GM23248 (cell line): Measurements from ENCODE around the gene NUBP2. TPM values are rescaled to one million over a fixed set of nuclear protein-coding genes. Genes with fewer than 3 reads are reported as not detected.

Source experiments
- DNase-seq: peaks from one replicate; pipeline ENCODE4 v3.0.0-alpha.2; 2015
- H2AFZ ChIP-seq: fragments of 200-600 bp; sonication (generic); 2 replicates; pipeline ENCODE4 v1.6.1; 2016; ENCODE audit warnings: antibody characterized with exemption
- H3F3A ChIP-seq: fragments of 200-600 bp; sonication (generic); 2 replicates; pipeline ENCODE4 v1.6.1; 2016; ENCODE audit warnings: mild to moderate bottlenecking, antibody characterized with exemption, mixed run types; ENCODE audit not compliant: insufficient read depth
- H3K27ac ChIP-seq: fragments of 200-600 bp; sonication (generic); 2 replicates; pipeline ENCODE4 v1.5.1; 2016; ENCODE audit warnings: mild to moderate bottlenecking
- H3K27me3 ChIP-seq: fragments of 200-600 bp; sonication (generic); replicated peaks from 2 replicates; pipeline ENCODE4 v1.6.1; 2016; ENCODE audit warnings: mild to moderate bottlenecking; ENCODE audit not compliant: insufficient read depth
- H3K36me3 ChIP-seq: fragments of 200-600 bp; sonication (generic); 2 replicates; pipeline ENCODE4 v1.6.1; 2016; ENCODE audit warnings: low read depth, mild to moderate bottlenecking
- H3K4me1 ChIP-seq: fragments of 200-600 bp; sonication (generic); 2 replicates; pipeline ENCODE4 v1.6.1; 2016; ENCODE audit warnings: mild to moderate bottlenecking; ENCODE audit not compliant: insufficient read depth
- H3K4me2 ChIP-seq: fragments of 200-600 bp; sonication (generic); one replicate; pipeline ENCODE4 v1.6.1; 2016; ENCODE audit warnings: mild to moderate bottlenecking; ENCODE audit not compliant: unreplicated experiment
- H3K4me3 ChIP-seq: fragments of 200-600 bp; sonication (generic); 2 replicates; pipeline ENCODE4 v1.5.1; 2016; ENCODE audit warnings: mild to moderate bottlenecking
- H3K79me2 ChIP-seq: fragments of 200-600 bp; sonication (generic); 2 replicates; pipeline ENCODE4 v1.6.1; 2016; ENCODE audit warnings: mild to moderate bottlenecking; ENCODE audit not compliant: insufficient read depth
- H3K9ac ChIP-seq: fragments of 200-600 bp; sonication (generic); 2 replicates; pipeline ENCODE4 v1.6.1; 2016; ENCODE audit warnings: mild to moderate bottlenecking
- H3K9me2 ChIP-seq: fragments of 200-600 bp; sonication (generic); 2 replicates; pipeline ENCODE4 v1.6.1; 2016; ENCODE audit warnings: mixed run types, mild to moderate bottlenecking, moderate library complexity; ENCODE audit not compliant: insufficient read depth
- H3K9me3 ChIP-seq: fragments of 200-600 bp; sonication (generic); one replicate; pipeline ENCODE4 v1.6.1; 2017; ENCODE audit warnings: low read depth
- H4K20me1 ChIP-seq: fragments of 200-600 bp; sonication (generic); 2 replicates; pipeline ENCODE4 v1.6.0; 2016; ENCODE audit not compliant: insufficient read depth
- EZH2 ChIP-seq: fragments of 200-600 bp; sonication (generic); IDR thresholded peaks from 2 replicates; pipeline ENCODE4 v1.6.1; 2018; ENCODE audit warnings: antibody characterized with exemption, mild to moderate bottlenecking; ENCODE audit not compliant: insufficient read depth, poor library complexity, severe bottlenecking
- EZH2phosphoT487 ChIP-seq: fragments of 200-600 bp; sonication (generic); IDR thresholded peaks from 2 replicates; pipeline ENCODE4 v1.6.1; 2018; ENCODE audit warnings: antibody characterized with exemption, moderate library complexity, mild to moderate bottlenecking, low read depth; ENCODE audit not compliant: insufficient read depth
- WGBS, 2 experiments: methylation state at CpG; one replicate each; pipeline ENCODE4 v1.1.6; 2015 to 2017; ENCODE audit warnings: low lambda C conversion rate in 2 of 2, low coverage in 1 of 2; ENCODE audit errors: missing lambda C conversion rate in 2 of 2; 5-methylcytosine and 5-hydroxymethylcytosine counted together
- in situ Hi-C: fragments of 300-500 bp; cut with MboI; formaldehyde crosslinking; loops from 2 replicates; pipeline ENCODE4 v1.15.0; 2020
- polyA plus RNA-seq: library from polyadenylated mRNA; unstranded; fragments of >200 nt; fragmentation: Nextera tagmentation; extraction: Ambion mirVana; gene quantifications from 2 replicates; pipeline ENCODE4 v1.2.1, GENCODE V29; 2016
- total RNA-seq: library from RNA; depleted of rRNA; stranded (reverse); fragments of >200 nt; shearing (Covaris generic); gene quantifications from 2 replicates; pipeline ENCODE4 v1.2.3, GENCODE V29; 2014; rRNA removed

Gene NUBP2
- 88.9 and 189 TPM in 2 replicates for total RNA-seq
- polyA plus RNA-seq: 64.3 and 66.4 TPM in 2 replicates

- Histone ChIP-seq H3F3A (0 out of 2 replicates have a peak, but pooled peaks cover 8% of the 10 kb centered on the region), H3K4me1 (no peaks in the 10 kb centered on the region), H3K9ac (peak within 1 kb of the TSS; percentile 85), H3K36me3 (no peaks in the 10 kb centered on the region), H3K79me2 (peaks cover 58% of the 10 kb centered on the region), H3K9me3 (no peaks in the 10 kb centered on the region), H3K27ac (peak within 1 kb of the TSS; percentile 60), H3K27me3 (no peaks in the 10 kb centered on the region), H4K20me1 (no peaks in the 10 kb centered on the region), H2AFZ (peak within 1 kb of the TSS; percentile 69), H3K4me3 (peak within 1 kb of the TSS; percentile 98), H3K9me2 (no peaks in the 10 kb centered on the region), H3K4me2 (peak within 1 kb of the TSS; percentile 89)
- no peak for TF ChIP-seq EZH2
- TF ChIP-seq EZH2phosphoT487: no peak
- in situ Hi-C loops: no loop called here
- DNase-seq: peak; percentile 100
- WGBS, 2 experiments: 0 to 1% methylated on average over 57 to 88 of the region's 102 CpGs
These were observed at the start of gene NUBP2, which contains the start of gene SPSB3 for GRCh38 chr16:1782408-1783264. Gene NUBP2, plus strand, starts transcription at chr16:1782960. Its CDS starts 61 bp downstream, at chr16:1783021. Gene SPSB3, minus strand, starts transcription at chr16:1782571. Its CDS starts 1,088 bp downstream, at chr16:1781483.

GRCh38 chr16:1734123-1734522, 48.6 kb upstream of the NUBP2 start:
- H3K27me3 ChIP-seq: no peaks in the 10 kb centered on the region

GRCh38 chr16:1734816-1735215, 47.9 kb upstream of the NUBP2 start:
- DNase-seq: no peak
- no peak overlapping the region for H3K27ac ChIP-seq
- H3K36me3 ChIP-seq: no peaks in the 10 kb centered on the region; the same call in 1 of the 2 replicates
- H3K27me3 ChIP-seq: no peaks in the 10 kb centered on the region
- H3F3A ChIP-seq: peaks cover 10% of the 10 kb centered on the region; the same call in 1 of the 2 replicates
- H3K4me2 ChIP-seq: no peak overlapping the region
- in situ Hi-C loops: no loop called here
- H3K4me1 ChIP-seq: no peaks in the 10 kb centered on the region
- H3K9ac ChIP-seq: no peak overlapping the region
- no peaks in the 10 kb centered on the region for H3K9me3 ChIP-seq
- peaks cover 4% of the 10 kb centered on the region; the same call in 1 of the 2 replicates for H3K79me2 ChIP-seq
- H3K9me2 ChIP-seq: no peaks in the 10 kb centered on the region
- no peak for TF ChIP-seq EZH2phosphoT487
- no peak for TF ChIP-seq EZH2
- no peak overlapping the region for H3K4me3 ChIP-seq
- WGBS, 2 experiments: 94 to 96% methylated on average over 21 to 22 of the region's 22 CpGs
- no peak overlapping the region for H2AFZ ChIP-seq
- H4K20me1 ChIP-seq: no peaks in the 10 kb centered on the region

More at GRCh38 chr16:1734123-1734522, 48.6 kb upstream of the NUBP2 start:
- WGBS, 2 experiments: 90 to 91% methylated on average over 18 to 21 of the region's 22 CpGs
- H3K9me2 ChIP-seq: no peaks in the 10 kb centered on the region
- H3K9me3 ChIP-seq: no peaks in the 10 kb centered on the region
- peaks cover 4% of the 10 kb centered on the region; the same call in 1 of the 2 replicates for H3K79me2 ChIP-seq
- peaks cover 10% of the 10 kb centered on the region; the same call in 1 of the 2 replicates for H3F3A ChIP-seq
- in situ Hi-C loops: no loop called here
- no peak overlapping the region for H3K4me3 ChIP-seq
- no peaks in the 10 kb centered on the region; the same call in 1 of the 2 replicates for H3K36me3 ChIP-seq
- no peak overlapping the region for H3K27ac ChIP-seq
- no peaks in the 10 kb centered on the region for H3K4me1 ChIP-seq
- no peak overlapping the region for H2AFZ ChIP-seq
- TF ChIP-seq EZH2phosphoT487 (no peak), EZH2 (no peak)
- DNase-seq: no peak
- no peak overlapping the region for H3K4me2 ChIP-seq
- H4K20me1 ChIP-seq: no peaks in the 10 kb centered on the region
- H3K9ac ChIP-seq: no peak overlapping the region

GRCh38 chr16:1740234-1740633, 42.5 kb upstream of the NUBP2 start:
- Histone ChIP-seq H3K4me2 (no peak overlapping the region), H3K27me3 (no peaks in the 10 kb centered on the region), H3K9me3 (no peaks in the 10 kb centered on the region), H2AFZ (no peak overlapping the region), H3F3A (peaks cover 7% of the 10 kb centered on the region; the same call in 1 of the 2 replicates), H3K27ac (no peak overlapping the region), H3K4me3 (no peak overlapping the region), H4K20me1 (no peaks in the 10 kb centered on the region), H3K9me2 (no peaks in the 10 kb centered on the region), H3K79me2 (peaks cover 4% of the 10 kb centered on the region; the same call in 1 of the 2 replicates), H3K36me3 (no peaks in the 10 kb centered on the region), H3K9ac (no peak overlapping the region), H3K4me1 (peaks cover 3% of the 10 kb centered on the region)
- in situ Hi-C loops: no loop called here
- 96% methylated on average over 33 of the region's 33 CpGs for WGBS, 2 experiments
- TF ChIP-seq EZH2 (no peak), EZH2phosphoT487 (no peak)
- no peak for DNase-seq
